ENCODE data around the gene FGFR2.
A peak's percentile ranks its signal among the peaks of the same experiment; 100 is the strongest.

The FGFR2 gene

DNA sequence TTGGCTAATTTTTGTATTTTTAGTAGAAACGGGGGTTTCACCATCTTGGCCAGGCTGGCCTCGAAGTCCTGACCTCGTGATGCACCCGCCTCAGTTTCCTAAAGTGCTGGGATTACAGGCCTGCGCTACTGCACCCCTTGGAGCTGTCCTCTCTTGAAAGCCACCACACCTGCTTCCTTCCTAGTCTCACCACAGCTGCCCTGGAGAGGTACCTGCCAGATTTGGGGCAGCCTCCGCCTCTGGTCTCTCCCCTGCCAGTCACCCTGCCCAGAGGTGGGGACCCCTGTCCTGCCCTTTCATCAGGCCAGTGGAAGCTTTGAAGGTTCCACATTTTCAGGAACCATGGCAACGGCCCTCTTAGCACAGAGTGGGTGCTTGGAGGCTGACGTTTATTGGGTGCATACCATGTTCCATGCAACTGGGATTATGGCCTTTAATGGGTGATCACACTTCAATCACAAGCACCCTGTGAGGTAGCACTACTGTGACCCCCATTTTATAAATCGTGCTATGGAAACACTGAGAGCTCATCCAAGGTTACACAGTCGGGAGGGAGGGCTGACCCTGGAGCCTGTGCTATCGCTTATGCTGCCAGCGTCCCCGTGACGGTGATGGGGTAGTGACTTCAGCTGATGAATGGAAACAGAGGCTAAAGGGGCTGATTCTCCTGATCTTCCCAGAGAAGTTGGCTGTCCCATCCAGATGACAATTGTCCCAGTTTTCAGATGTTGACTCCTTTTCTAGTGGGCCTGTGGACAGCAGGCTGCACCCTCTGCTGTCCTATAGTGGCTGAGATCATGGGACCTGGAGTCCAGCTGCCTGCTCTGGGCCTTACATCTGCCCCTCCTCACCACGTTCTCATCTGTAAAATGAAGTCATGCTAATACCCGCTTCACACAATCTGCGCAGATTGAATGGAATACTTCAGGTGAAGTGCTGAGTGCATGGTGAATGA lies 11.5 kb upstream of the FGFR2 start:
- H3K27ac ChIP-seq = no peak overlapping the region
- TF ChIP-seq ZFX (IDR thresholded peaks at IDR 0.05) = no peak
- TF ChIP-seq, protein P1, sequence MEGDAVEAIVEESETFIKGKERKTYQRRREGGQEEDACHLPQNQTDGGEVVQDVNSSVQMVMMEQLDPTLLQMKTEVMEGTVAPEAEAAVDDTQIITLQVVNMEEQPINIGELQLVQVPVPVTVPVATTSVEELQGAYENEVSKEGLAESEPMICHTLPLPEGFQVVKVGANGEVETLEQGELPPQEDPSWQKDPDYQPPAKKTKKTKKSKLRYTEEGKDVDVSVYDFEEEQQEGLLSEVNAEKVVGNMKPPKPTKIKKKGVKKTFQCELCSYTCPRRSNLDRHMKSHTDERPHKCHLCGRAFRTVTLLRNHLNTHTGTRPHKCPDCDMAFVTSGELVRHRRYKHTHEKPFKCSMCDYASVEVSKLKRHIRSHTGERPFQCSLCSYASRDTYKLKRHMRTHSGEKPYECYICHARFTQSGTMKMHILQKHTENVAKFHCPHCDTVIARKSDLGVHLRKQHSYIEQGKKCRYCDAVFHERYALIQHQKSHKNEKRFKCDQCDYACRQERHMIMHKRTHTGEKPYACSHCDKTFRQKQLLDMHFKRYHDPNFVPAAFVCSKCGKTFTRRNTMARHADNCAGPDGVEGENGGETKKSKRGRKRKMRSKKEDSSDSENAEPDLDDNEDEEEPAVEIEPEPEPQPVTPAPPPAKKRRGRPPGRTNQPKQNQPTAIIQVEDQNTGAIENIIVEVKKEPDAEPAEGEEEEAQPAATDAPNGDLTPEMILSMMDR (conservative IDR thresholded peaks at IDR 0.05) = no peak

DNA sequence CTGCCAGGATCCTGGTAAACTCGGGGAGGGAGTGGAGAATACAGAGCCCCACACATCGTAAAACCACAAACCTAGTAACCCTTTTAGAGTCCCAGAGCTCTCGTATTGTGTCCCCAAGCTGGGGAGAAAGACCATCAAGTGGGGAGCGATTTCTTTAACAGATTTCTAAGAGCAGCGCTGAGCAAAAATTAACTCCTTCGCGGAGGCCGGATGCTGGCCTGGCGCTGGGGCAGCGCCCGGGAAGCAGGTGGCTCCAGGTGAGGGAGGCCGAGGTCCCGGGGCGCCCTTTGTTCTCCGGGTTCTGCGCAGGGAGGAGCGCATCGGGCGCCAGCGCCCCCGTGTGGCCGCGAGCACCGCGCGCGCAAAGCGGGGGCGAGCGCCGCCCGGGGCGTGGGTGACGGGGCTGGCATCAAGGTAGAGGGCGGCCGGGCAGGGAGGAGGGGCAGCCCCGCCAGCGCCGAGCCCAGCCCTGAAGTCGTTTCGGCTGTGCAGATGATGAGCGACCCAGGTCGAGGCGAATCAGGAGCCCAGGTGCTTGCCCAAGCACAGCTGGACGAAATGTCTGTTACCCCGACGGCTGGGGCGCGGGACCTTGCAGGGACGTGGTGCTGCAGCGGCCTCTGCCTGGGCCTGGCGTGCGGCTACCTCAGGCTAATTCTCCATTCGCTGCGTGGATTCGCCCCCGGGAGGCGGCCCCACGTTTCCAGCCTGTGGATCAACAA lies 10.4 kb upstream of the FGFR2 start:
- no peak for TF ChIP-seq ZFX (IDR thresholded peaks at IDR 0.05)
- TF ChIP-seq, protein P1 (conservative IDR thresholded peaks at IDR 0.05) = peak; percentile 99
- H3K27ac ChIP-seq = no peak overlapping the region

DNA sequence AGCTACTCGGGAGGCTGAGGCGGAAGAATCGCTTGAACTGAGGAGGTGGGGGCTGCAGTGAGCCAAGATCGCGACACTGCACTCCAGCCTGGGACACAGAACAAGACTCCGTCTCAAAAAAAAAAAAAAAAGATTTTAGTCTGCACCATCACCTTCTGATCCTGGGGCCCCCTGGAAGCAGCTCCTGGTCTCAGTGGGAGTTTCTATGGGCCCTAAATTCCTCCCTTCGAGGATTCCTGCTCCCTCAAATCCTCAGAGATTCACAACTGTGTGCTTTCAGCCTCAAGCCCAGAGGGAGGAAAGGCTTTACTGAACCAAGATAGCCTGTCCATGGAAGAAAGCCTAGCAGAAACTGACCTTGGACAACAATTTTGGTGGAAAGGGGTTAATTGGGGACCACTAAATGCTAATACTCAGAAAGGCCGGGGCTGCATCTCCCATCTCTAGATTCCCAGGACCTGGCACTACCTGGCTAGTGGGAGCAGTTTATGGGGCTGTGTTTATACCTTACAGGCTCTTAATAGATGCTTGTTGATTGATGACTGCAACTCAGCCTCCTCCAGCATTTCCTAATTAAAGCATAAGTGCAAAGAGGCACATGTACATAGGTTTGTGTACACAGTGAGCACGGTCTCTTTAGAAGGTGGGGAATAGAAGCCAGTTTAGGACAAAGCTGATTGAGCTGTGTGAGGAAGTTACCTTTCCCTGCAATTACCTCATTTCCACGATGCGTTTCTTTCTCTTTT lies 9.2 kb upstream of the FGFR2 start:
- no peak overlapping the region for H3K27ac ChIP-seq
- TF ChIP-seq, protein P1 (conservative IDR thresholded peaks at IDR 0.05) = no peak
- TF ChIP-seq ZFX (IDR thresholded peaks at IDR 0.05) = no peak

DNA sequence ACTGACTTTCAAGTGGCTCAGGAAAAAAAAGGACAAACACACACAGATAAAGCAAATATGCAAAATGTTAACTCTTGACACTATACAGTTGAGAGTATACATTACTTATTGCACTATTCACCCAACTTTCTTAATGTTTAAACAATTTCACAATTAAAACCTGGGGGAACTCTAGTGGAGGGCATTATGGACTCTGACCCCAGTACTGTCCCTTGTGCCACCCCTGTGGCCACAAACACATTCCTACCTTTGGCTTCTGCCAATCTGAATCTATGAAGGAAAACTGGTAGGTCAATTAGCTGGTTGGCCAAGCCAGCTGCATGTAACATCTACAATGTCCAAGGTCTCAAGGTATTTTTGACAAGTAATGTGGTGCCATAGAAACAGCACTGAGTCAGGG lies 7.5 kb upstream of the FGFR2 start:
- no peak for TF ChIP-seq ZFX (IDR thresholded peaks at IDR 0.05)
- TF ChIP-seq, protein P1 (conservative IDR thresholded peaks at IDR 0.05) = no peak
- no peak overlapping the region for H3K27ac ChIP-seq

DNA sequence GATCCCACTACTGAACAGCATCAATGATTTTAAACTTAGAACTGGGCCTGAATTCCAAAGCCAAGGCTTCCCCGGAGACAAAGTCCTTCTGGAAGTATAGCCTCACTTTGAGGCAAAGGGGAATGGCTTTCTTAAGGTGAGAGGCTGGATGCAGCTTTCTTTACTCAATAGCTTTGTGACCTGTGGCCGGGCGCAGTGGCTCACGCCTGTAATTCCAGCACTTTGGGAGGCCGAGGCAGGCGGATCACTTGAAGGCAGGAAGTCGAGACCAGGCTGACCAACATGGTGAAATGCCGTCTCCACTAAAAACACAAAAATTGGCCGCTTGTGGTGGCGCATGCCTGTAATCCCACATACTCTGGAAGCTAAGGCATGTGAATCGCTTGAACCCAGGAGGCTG lies 3.2 kb upstream of the FGFR2 start:
- no peak overlapping the region for H3K27ac ChIP-seq
- TF ChIP-seq, protein P1 (conservative IDR thresholded peaks at IDR 0.05) = no peak
- TF ChIP-seq ZFX (IDR thresholded peaks at IDR 0.05) = no peak

DNA sequence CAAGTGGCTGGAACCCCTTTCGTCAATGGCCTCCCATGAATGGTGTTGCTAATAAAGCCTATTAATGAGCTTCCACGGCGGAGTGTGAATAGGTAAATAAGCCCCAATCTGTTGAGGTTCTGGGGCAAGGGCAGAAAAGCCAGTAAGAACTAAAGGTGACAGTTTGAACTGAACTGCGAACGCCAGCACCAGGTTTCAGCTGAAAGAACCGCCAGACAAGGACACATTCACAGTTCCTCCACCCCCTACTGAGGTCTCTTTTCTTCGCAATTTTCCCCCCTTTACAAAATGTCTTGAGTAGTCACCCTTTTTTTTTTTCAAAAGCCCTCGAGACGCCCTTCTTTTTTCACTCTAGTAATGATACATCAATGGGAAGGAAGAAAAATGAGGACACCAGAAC lies 2.4 kb upstream of the FGFR2 start:
- H3K27ac ChIP-seq = no peak overlapping the region
- no peak for TF ChIP-seq ZFX (IDR thresholded peaks at IDR 0.05)
- TF ChIP-seq, protein P1 (conservative IDR thresholded peaks at IDR 0.05) = no peak

Data from C4-2B (cell line).